Endodermal cell (in vitro differentiated cells): ENCODE data around the gene SIRT7. TPM values are rescaled to one million over a fixed set of nuclear protein-coding genes. Genes with fewer than 3 reads are reported as not detected.

ENCODE experiments used
- DNase-seq: peaks from one replicate; pipeline ENCODE4 v3.0.0-alpha.2; 2017
- H3K27ac ChIP-seq: 2 replicates; pipeline ENCODE4 v1.5.1; 2013; ENCODE audit warnings: mild to moderate bottlenecking, low read depth, low read length, moderate library complexity
- H3K27me3 ChIP-seq: 2 replicates; pipeline ENCODE4 v1.6.1; 2013; ENCODE audit warnings: mild to moderate bottlenecking, low read length, moderate library complexity; ENCODE audit not compliant: insufficient read depth, control insufficient read depth, poor library complexity, severe bottlenecking
- H3K36me3 ChIP-seq: 2 replicates; pipeline ENCODE4 v1.7.0; 2013; ENCODE audit warnings: mild to moderate bottlenecking, low read length, moderate library complexity; ENCODE audit not compliant: control insufficient read depth, insufficient read depth
- H3K4me1 ChIP-seq: one replicate; pipeline ENCODE4 v1.7.0; 2013; ENCODE audit warnings: low read length; ENCODE audit not compliant: control insufficient read depth, insufficient read depth
- H3K4me3 ChIP-seq: 2 replicates; pipeline ENCODE4 v1.5.1; 2013; ENCODE audit warnings: mild to moderate bottlenecking, low read length, moderate library complexity
- H3K9ac ChIP-seq: 2 replicates; pipeline ENCODE4 v1.6.1; 2013; ENCODE audit warnings: mild to moderate bottlenecking, low read length, moderate library complexity; ENCODE audit not compliant: poor library complexity, severe bottlenecking; ENCODE audit errors: extremely low read depth
- H3K9me3 ChIP-seq: 2 replicates; pipeline ENCODE4 v1.6.1; 2013; ENCODE audit warnings: mild to moderate bottlenecking, low read length, moderate library complexity; ENCODE audit not compliant: control insufficient read depth
- H3K27ac Mint-ChIP-seq: 2 replicates; pipeline ENCODE4 v1.8.0; 2020; ENCODE audit warnings: mixed read lengths
- H3K27me3 Mint-ChIP-seq: 2 replicates; pipeline ENCODE4 v1.8.0; 2021; ENCODE audit warnings: mild to moderate bottlenecking, mixed read lengths; ENCODE audit not compliant: insufficient read depth
- H3K36me3 Mint-ChIP-seq: 2 replicates; pipeline ENCODE4 v1.8.0; 2020; ENCODE audit warnings: low read depth, mixed read lengths
- H3K4me1 Mint-ChIP-seq: 2 replicates; pipeline ENCODE4 v1.8.0; 2020; ENCODE audit warnings: mixed read lengths
- H3K4me3 Mint-ChIP-seq: 2 replicates; pipeline ENCODE4 v1.8.0; 2020; ENCODE audit warnings: mild to moderate bottlenecking, moderate library complexity, mixed read lengths
- H3K9me3 Mint-ChIP-seq: 2 replicates; pipeline ENCODE4 v1.8.0; 2020; ENCODE audit warnings: mild to moderate bottlenecking, mixed read lengths
- WGBS, 2 experiments: methylation state at CpG; one replicate each; pipeline versions ENCODE4 v1.1.5 to v1.1.7; 2013; ENCODE audit warnings: missing lambda C conversion rate in 2 of 2, mixed read lengths in 1 of 2; ENCODE audit not compliant: insufficient coverage in 1 of 2, insufficient read length in 1 of 2; 5-methylcytosine and 5-hydroxymethylcytosine counted together
- total RNA-seq, 2 donors: library from RNA; stranded (reverse); fragmentation: NEBNext Ultra II Directional in 1 of 2; extraction: Animal tissue kit (Norgen Biotek cat#: 25700) in 1 of 2; gene quantifications; 2 replicates in 1 of 2; 3 replicates in 1 of 2; pipeline ENCODE4 v1.2.1, GENCODE V29; 2021
- TF ChIP-seq, protein P1 (sequence below): fragments of 200-600 bp; sonication (generic); conservative IDR thresholded peaks from 2 replicates; pipeline ENCODE4 v1.5.0; 2021; ENCODE audit warnings: antibody characterized with exemption, mild to moderate bottlenecking

The SIRT7 gene
- total RNA-seq, 2 donors from 2014 or later, result 21.8 to 22.1 TPM

DNA sequence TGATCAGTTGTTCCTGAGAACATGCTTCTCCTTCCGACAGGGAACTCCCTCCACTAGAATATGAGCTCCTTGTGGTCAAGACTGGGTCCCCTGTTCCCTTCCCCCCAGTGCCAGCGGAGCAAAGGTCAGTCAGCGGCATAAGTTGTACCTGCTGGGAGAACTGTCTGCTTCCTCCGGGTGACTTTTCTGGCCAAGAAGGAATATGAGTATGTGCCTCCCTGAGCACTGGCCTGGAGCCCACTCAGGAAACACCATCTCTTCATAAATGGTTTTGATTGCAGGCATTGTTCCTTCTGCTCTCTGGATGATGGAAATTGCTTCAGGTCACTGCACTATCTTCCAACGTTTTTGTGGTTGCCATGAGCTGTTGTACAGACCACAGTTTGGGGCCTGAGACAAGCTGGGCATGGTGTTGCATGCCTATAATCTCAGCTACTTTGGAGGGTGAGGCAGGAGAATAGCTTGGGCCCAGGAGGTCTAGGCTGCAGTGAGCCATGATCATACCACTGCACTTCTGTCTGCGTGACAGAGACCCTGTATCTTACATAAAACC lies 54.8 kb downstream of the SIRT7 start:
- Mint-ChIP-seq H3K4me1 (peaks cover 9% of the 10 kb centered on the region), H3K27ac (peak overlapping the region; percentile 56), H3K4me3 (peak overlapping the region; percentile 39), H3K9me3 (no peaks in the 10 kb centered on the region), H3K36me3 (peaks cover 36% of the 10 kb centered on the region), H3K27me3 (no peaks in the 10 kb centered on the region)
- no peak overlapping the region for H3K27ac ChIP-seq
- H3K36me3 ChIP-seq, result peaks cover 54% of the 10 kb centered on the region
- H3K9me3 ChIP-seq, result no peaks in the 10 kb centered on the region
- DNase-seq, result no peak
- no peak overlapping the region for H3K9ac ChIP-seq
- H3K27me3 ChIP-seq, result no peaks in the 10 kb centered on the region
- H3K4me1 ChIP-seq, result peaks cover 8% of the 10 kb centered on the region
- TF ChIP-seq, protein P1, sequence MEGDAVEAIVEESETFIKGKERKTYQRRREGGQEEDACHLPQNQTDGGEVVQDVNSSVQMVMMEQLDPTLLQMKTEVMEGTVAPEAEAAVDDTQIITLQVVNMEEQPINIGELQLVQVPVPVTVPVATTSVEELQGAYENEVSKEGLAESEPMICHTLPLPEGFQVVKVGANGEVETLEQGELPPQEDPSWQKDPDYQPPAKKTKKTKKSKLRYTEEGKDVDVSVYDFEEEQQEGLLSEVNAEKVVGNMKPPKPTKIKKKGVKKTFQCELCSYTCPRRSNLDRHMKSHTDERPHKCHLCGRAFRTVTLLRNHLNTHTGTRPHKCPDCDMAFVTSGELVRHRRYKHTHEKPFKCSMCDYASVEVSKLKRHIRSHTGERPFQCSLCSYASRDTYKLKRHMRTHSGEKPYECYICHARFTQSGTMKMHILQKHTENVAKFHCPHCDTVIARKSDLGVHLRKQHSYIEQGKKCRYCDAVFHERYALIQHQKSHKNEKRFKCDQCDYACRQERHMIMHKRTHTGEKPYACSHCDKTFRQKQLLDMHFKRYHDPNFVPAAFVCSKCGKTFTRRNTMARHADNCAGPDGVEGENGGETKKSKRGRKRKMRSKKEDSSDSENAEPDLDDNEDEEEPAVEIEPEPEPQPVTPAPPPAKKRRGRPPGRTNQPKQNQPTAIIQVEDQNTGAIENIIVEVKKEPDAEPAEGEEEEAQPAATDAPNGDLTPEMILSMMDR, result no peak
- WGBS, 2 experiments, result 89 to 95% methylated on average over 3 to 6 of the region's 6 CpGs
- H3K4me3 ChIP-seq, result peak overlapping the region; percentile 32

Other genes with a start within 250 kb of the SIRT7 start
- gene ARL16, start 234.4 kb downstream of the SIRT7 start, total RNA-seq, result 10 to 100 TPM; 41.2 to 47.8 TPM
- gene HGS, start 234.2 kb downstream of the SIRT7 start, total RNA-seq, result 100 to 1,000 TPM; 114 to 130 TPM
- gene MRPL12, start 214.8 kb downstream of the SIRT7 start, total RNA-seq, result 100 to 1,000 TPM in 1 of 2 donors, 10 to 100 TPM in 1; 99.4 to 105 TPM
- 10 to 100 TPM; 24.8 to 37.6 TPM for gene SLC25A10, start 205.9 kb downstream of the SIRT7 start, total RNA-seq
- gene GCGR, start 114.0 kb downstream of the SIRT7 start, total RNA-seq, result 1 to 10 TPM in 1 of 2 donors, not detected in 1; 4.0 TPM
- gene MCRIP1, start 84.9 kb downstream of the SIRT7 start, total RNA-seq, result 100 to 1,000 TPM; 164 to 183 TPM
- not detected for gene PPP1R27, start 83.1 kb downstream of the SIRT7 start, total RNA-seq
- 100 to 1,000 TPM; 493 to 535 TPM for gene P4HB, start 57.6 kb downstream of the SIRT7 start, total RNA-seq
- 100 to 1,000 TPM; 240 to 254 TPM for gene ARHGDIA, start 46.8 kb downstream of the SIRT7 start, total RNA-seq
- gene ALYREF, start 26.6 kb downstream of the SIRT7 start, total RNA-seq, result 100 to 1,000 TPM; 154 to 170 TPM
- 100 to 1,000 TPM; 161 to 195 TPM for gene ANAPC11, start 26.5 kb downstream of the SIRT7 start, total RNA-seq
- 1 to 10 TPM; 3.3 to 3.7 TPM for gene NPB, start 15.9 kb downstream of the SIRT7 start, total RNA-seq
- 10 to 100 TPM; 66.8 to 70.9 TPM for gene PCYT2, start 6.8 kb downstream of the SIRT7 start, total RNA-seq
- gene MAFG, start 9.6 kb upstream of the SIRT7 start, total RNA-seq, result 10 to 100 TPM; 39.9 to 54.1 TPM
- gene PYCR1, start 19.1 kb upstream of the SIRT7 start, total RNA-seq, result 100 to 1,000 TPM; 104 to 107 TPM
- gene MYADML2, start 29.1 kb upstream of the SIRT7 start, total RNA-seq, result not detected
- 10 to 100 TPM; 12.5 to 26.3 TPM for gene NOTUM, start 43.0 kb upstream of the SIRT7 start, total RNA-seq
- gene ASPSCR1, start 59.5 kb upstream of the SIRT7 start, total RNA-seq, result 10 to 100 TPM; 50.8 to 65.4 TPM
- gene CENPX, start 104.7 kb upstream of the SIRT7 start, total RNA-seq, result 10 to 100 TPM; 80.0 to 85.0 TPM
- gene LRRC45, start 105.1 kb upstream of the SIRT7 start, total RNA-seq, result 10 to 100 TPM; 35.1 to 38.9 TPM
- gene RAC3, start 113.5 kb upstream of the SIRT7 start, total RNA-seq, result 10 to 100 TPM; 45.7 to 53.9 TPM
- 10 to 100 TPM; 73.8 to 83.6 TPM for gene DCXR, start 119.5 kb upstream of the SIRT7 start, total RNA-seq
- 10 to 100 TPM; 46.3 to 54.5 TPM for gene RFNG, start 133.6 kb upstream of the SIRT7 start, total RNA-seq
- 100 to 1,000 TPM; 152 to 153 TPM for gene GPS1, start 133.7 kb upstream of the SIRT7 start, total RNA-seq
- 100 to 1,000 TPM in 1 of 2 donors, 10 to 100 TPM in 1; 85.3 to 108 TPM for gene DUS1L, start 147.6 kb upstream of the SIRT7 start, total RNA-seq
- 100 to 1,000 TPM; 371 to 498 TPM for gene FASN, start 180.1 kb upstream of the SIRT7 start, total RNA-seq